ENCODE results near the gene NHSL1. TPM values are rescaled to one million over a fixed set of nuclear protein-coding genes. Genes with fewer than 3 reads are reported as not detected.

The NHSL1 gene
- total and polyA plus RNA-seq, 2 donors: 0.85 to 1.4 TPM

DNA sequence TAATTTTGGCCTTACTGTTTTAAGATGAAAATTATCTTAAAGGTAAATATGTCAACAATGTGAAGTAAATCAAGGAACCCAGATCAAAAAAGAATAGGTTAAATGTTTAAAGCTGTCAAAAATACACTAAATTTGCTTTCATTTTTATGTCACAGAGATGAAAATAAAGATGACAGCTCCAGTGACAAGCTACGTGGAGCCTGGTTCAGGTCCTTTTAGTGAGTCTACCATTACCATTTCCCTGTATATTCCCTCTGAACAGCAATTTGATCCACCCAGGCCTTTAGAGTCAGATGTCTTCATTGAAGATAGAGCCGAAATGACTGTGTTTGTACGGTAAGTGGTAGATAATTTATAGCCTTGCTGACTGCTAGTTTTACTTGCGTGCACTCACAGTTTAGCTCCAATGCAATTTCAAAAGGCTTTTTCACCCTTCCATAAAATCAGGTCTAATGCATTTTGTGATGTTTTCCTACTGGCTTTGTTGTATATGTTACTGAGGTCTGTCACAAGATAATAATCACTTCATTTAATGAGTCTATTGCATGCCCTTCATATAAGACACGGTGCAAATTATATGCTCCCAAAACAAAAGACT is 93.4 kb downstream of the NHSL1 start:
- DNase-seq (ENCODE audit: low read depth in 6 of 9, low spot score in 9 of 9): no peak
- 95% methylated on average over 5 of the region's 5 CpGs for WGBS
- no peaks in the 10 kb centered on the region for H3K9me3 ChIP-seq (ENCODE audit: control insufficient read depth in 2 of 2, insufficient read depth in 1 of 2, low read length in 1 of 2)
- peaks cover 0 to 15% of the 10 kb centered on the region in 2 donors for H3K27me3 ChIP-seq (ENCODE audit: control insufficient read depth in 2 of 2, insufficient read depth in 1 of 2, low read length in 1 of 2)
- H3K4me1 ChIP-seq (ENCODE audit: control insufficient read depth in 2 of 2, insufficient read depth in 2 of 2, low read length in 2 of 2): peaks cover 3 to 13% of the 10 kb centered on the region in 2 donors
- peak overlapping the region in 1 of 2 donors; percentile 13 for H3K27ac ChIP-seq (ENCODE audit: low read depth in 1 of 2, low read length in 1 of 2)
- H3K36me3 ChIP-seq (ENCODE audit: control insufficient read depth in 2 of 2, insufficient read depth in 2 of 2, low read length in 1 of 2): peaks cover 24 to 35% of the 10 kb centered on the region in 2 donors
- H3K4me3 ChIP-seq (ENCODE audit: low read length in 2 of 2): no peak overlapping the region

GRCh38 chr6:138404666-138405337 is 94.5 kb downstream of the NHSL1 start:
- peak in 8 of 9 donors; percentile 9 to 68 (median 29) for DNase-seq (ENCODE audit: low read depth in 6 of 9, low spot score in 9 of 9)
- H3K27ac ChIP-seq (ENCODE audit: low read depth in 1 of 2, low read length in 1 of 2): peak overlapping the region; percentile 24 to 93
- peaks cover 21 to 29% of the 10 kb centered on the region in 2 donors for H3K36me3 ChIP-seq (ENCODE audit: control insufficient read depth in 2 of 2, insufficient read depth in 2 of 2, low read length in 1 of 2)
- peaks cover 0 to 15% of the 10 kb centered on the region in 2 donors for H3K27me3 ChIP-seq (ENCODE audit: control insufficient read depth in 2 of 2, insufficient read depth in 1 of 2, low read length in 1 of 2)
- H3K9me3 ChIP-seq (ENCODE audit: control insufficient read depth in 2 of 2, insufficient read depth in 1 of 2, low read length in 1 of 2): no peaks in the 10 kb centered on the region
- peak overlapping the region; percentile 56 to 99 for H3K4me3 ChIP-seq (ENCODE audit: low read length in 2 of 2)
- 16% methylated on average over 35 of the region's 35 CpGs for WGBS
- H3K4me1 ChIP-seq (ENCODE audit: control insufficient read depth in 2 of 2, insufficient read depth in 2 of 2, low read length in 2 of 2): peaks cover 3 to 13% of the 10 kb centered on the region in 2 donors

GRCh38 chr6:138403801-138404665 is 95.3 kb downstream of the NHSL1 start, which contains the start of gene HEBP2:
TSS of gene HEBP2 (plus strand) at chr6:138404223. CDS start at chr6:138404496, 273 bp downstream.
- peak within 1 kb of the TSS; percentile 56 to 99 for H3K4me3 ChIP-seq (ENCODE audit: low read length in 2 of 2)
- under 1% methylated on average over 92 of the region's 92 CpGs for WGBS
- peaks cover 0 to 15% of the 10 kb centered on the region in 2 donors for H3K27me3 ChIP-seq (ENCODE audit: control insufficient read depth in 2 of 2, insufficient read depth in 1 of 2, low read length in 1 of 2)
- peaks cover 18 to 21% of the 10 kb centered on the region in 2 donors for H3K36me3 ChIP-seq (ENCODE audit: control insufficient read depth in 2 of 2, insufficient read depth in 2 of 2, low read length in 1 of 2)
- H3K9me3 ChIP-seq (ENCODE audit: control insufficient read depth in 2 of 2, insufficient read depth in 1 of 2, low read length in 1 of 2): no peaks in the 10 kb centered on the region
- H3K4me1 ChIP-seq (ENCODE audit: control insufficient read depth in 2 of 2, insufficient read depth in 2 of 2, low read length in 2 of 2): peaks cover 3 to 13% of the 10 kb centered on the region in 2 donors
- peak; percentile 64 to 96 (median 89) for DNase-seq (ENCODE audit: low read depth in 6 of 9, low spot score in 9 of 9)
- peak within 1 kb of the TSS; percentile 24 to 93 for H3K27ac ChIP-seq (ENCODE audit: low read depth in 1 of 2, low read length in 1 of 2)

GRCh38 chr6:138403324-138403800 is 95.9 kb downstream of the NHSL1 start:
- Histone ChIP-seq H3K27ac (ENCODE audit: low read depth in 1 of 2, low read length in 1 of 2) (peak overlapping the region in 1 of 2 donors; percentile 90), H3K27me3 (ENCODE audit: control insufficient read depth in 2 of 2, insufficient read depth in 1 of 2, low read length in 1 of 2) (peaks cover 0 to 15% of the 10 kb centered on the region in 2 donors), H3K4me3 (ENCODE audit: low read length in 2 of 2) (peak overlapping the region; percentile 56 to 99), H3K4me1 (ENCODE audit: control insufficient read depth in 2 of 2, insufficient read depth in 2 of 2, low read length in 2 of 2) (peaks cover 3 to 13% of the 10 kb centered on the region in 2 donors), H3K36me3 (ENCODE audit: control insufficient read depth in 2 of 2, insufficient read depth in 2 of 2, low read length in 1 of 2) (peaks cover 14 to 16% of the 10 kb centered on the region in 2 donors), H3K9me3 (ENCODE audit: control insufficient read depth in 2 of 2, insufficient read depth in 1 of 2, low read length in 1 of 2) (no peaks in the 10 kb centered on the region)
- DNase-seq (ENCODE audit: low read depth in 6 of 9, low spot score in 9 of 9): peak in 6 of 9 donors; percentile 6 to 33 (median 26)
- WGBS: under 1% methylated on average over 30 of the region's 30 CpGs

- H3K27me3 ChIP-seq (ENCODE audit: control insufficient read depth in 2 of 2, insufficient read depth in 1 of 2, low read length in 1 of 2): peaks cover 0 to 15% of the 10 kb centered on the region in 2 donors
Measured at GRCh38 chr6:138402838-138403187, 96.5 kb downstream of the NHSL1 start.

GRCh38 chr6:138401960-138402837 is 97.1 kb downstream of the NHSL1 start:
- no peak overlapping the region for H3K27ac ChIP-seq (ENCODE audit: low read depth in 1 of 2, low read length in 1 of 2)
- no peak for DNase-seq (ENCODE audit: low read depth in 6 of 9, low spot score in 9 of 9)
- H3K36me3 ChIP-seq (ENCODE audit: control insufficient read depth in 2 of 2, insufficient read depth in 2 of 2, low read length in 1 of 2): peaks cover 3 to 5% of the 10 kb centered on the region in 2 donors
- 97% methylated on average over 14 of the region's 14 CpGs for WGBS
- peaks cover 0 to 15% of the 10 kb centered on the region in 2 donors for H3K27me3 ChIP-seq (ENCODE audit: control insufficient read depth in 2 of 2, insufficient read depth in 1 of 2, low read length in 1 of 2)
- H3K9me3 ChIP-seq (ENCODE audit: control insufficient read depth in 2 of 2, insufficient read depth in 1 of 2, low read length in 1 of 2): no peaks in the 10 kb centered on the region
- peaks cover 3 to 13% of the 10 kb centered on the region in 2 donors for H3K4me1 ChIP-seq (ENCODE audit: control insufficient read depth in 2 of 2, insufficient read depth in 2 of 2, low read length in 2 of 2)
- H3K4me3 ChIP-seq (ENCODE audit: low read length in 2 of 2): no peak overlapping the region

More at GRCh38 chr6:138402838-138403187, 96.5 kb downstream of the NHSL1 start:
- H3K27ac ChIP-seq (ENCODE audit: low read depth in 1 of 2, low read length in 1 of 2): no peak overlapping the region
- DNase-seq (ENCODE audit: low read depth in 6 of 9, low spot score in 9 of 9): no peak
- H3K4me1 ChIP-seq (ENCODE audit: control insufficient read depth in 2 of 2, insufficient read depth in 2 of 2, low read length in 2 of 2): peaks cover 3 to 13% of the 10 kb centered on the region in 2 donors
- WGBS: 94% methylated on average over 8 of the region's 8 CpGs
- H3K4me3 ChIP-seq (ENCODE audit: low read length in 2 of 2): peak overlapping the region; percentile 56 to 99
- peaks cover 9 to 11% of the 10 kb centered on the region in 2 donors for H3K36me3 ChIP-seq (ENCODE audit: control insufficient read depth in 2 of 2, insufficient read depth in 2 of 2, low read length in 1 of 2)
- H3K9me3 ChIP-seq (ENCODE audit: control insufficient read depth in 2 of 2, insufficient read depth in 1 of 2, low read length in 1 of 2): no peaks in the 10 kb centered on the region

DNA sequence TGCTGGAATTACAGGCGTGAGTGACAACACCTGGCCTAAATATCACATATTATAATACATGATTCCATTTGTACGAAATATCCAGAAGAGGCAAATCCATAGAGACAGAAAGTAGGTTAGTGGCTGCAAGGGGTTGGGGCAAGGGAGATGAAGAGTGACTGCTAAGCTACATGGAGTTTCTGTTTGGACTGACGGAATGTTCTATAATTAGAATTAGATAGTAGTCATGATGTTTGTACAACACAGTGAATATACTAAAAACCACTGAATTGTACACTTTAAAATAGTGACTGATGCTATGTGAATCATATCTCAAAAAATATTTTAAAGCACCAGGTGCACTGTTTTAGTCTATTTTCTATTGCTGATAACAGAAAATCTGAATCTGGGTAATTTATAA is 99.0 kb downstream of the NHSL1 start:
- peaks cover 0 to 15% of the 10 kb centered on the region in 2 donors for H3K27me3 ChIP-seq (ENCODE audit: control insufficient read depth in 2 of 2, insufficient read depth in 1 of 2, low read length in 1 of 2)
- H3K27ac ChIP-seq (ENCODE audit: low read depth in 1 of 2, low read length in 1 of 2): no peak overlapping the region
- no peak for DNase-seq (ENCODE audit: low read depth in 6 of 9, low spot score in 9 of 9)
- 98% methylated on average over 3 of the region's 3 CpGs for WGBS
- H3K9me3 ChIP-seq (ENCODE audit: control insufficient read depth in 2 of 2, insufficient read depth in 1 of 2, low read length in 1 of 2): no peaks in the 10 kb centered on the region
- peaks cover 3 to 13% of the 10 kb centered on the region in 2 donors for H3K4me1 ChIP-seq (ENCODE audit: control insufficient read depth in 2 of 2, insufficient read depth in 2 of 2, low read length in 2 of 2)
- no peaks in the 10 kb centered on the region for H3K36me3 ChIP-seq (ENCODE audit: control insufficient read depth in 2 of 2, insufficient read depth in 2 of 2, low read length in 1 of 2)
- no peak overlapping the region for H3K4me3 ChIP-seq (ENCODE audit: low read length in 2 of 2)
